GM19463 (cell line): ENCODE data around the gene ALS2.

ENCODE experiments used
- ATAC-seq: cut with Tn5 transposase; IDR thresholded peaks from one replicate; pipeline ENCODE4 v1.9.1; 2021; ENCODE audit warnings: mild to moderate bottlenecking, moderate library complexity; ENCODE audit not compliant: unreplicated experiment

Gene ALS2

DNA sequence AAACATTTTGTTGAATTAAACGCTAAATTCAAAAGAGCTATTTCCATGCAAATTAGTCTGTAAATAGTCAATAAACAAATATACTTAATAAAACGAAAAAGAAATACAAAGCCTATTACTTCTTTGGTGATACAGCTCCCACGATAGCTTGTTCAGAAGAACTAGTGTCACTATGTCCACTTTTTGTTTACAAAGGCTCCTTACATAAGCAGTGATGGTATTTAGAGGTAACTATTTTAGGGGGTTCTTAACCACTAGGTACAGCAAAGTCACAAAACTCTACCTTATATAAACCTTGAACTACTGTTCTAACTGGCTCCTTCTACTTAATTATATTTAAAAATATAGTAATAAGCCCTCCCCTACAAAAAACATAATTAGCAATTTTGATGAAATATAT is 21.9 kb downstream of the ALS2 start:
- no peak for ATAC-seq

GRCh38 chr2:201758234-201758633 is 22.5 kb downstream of the ALS2 start:
- no peak for ATAC-seq

DNA sequence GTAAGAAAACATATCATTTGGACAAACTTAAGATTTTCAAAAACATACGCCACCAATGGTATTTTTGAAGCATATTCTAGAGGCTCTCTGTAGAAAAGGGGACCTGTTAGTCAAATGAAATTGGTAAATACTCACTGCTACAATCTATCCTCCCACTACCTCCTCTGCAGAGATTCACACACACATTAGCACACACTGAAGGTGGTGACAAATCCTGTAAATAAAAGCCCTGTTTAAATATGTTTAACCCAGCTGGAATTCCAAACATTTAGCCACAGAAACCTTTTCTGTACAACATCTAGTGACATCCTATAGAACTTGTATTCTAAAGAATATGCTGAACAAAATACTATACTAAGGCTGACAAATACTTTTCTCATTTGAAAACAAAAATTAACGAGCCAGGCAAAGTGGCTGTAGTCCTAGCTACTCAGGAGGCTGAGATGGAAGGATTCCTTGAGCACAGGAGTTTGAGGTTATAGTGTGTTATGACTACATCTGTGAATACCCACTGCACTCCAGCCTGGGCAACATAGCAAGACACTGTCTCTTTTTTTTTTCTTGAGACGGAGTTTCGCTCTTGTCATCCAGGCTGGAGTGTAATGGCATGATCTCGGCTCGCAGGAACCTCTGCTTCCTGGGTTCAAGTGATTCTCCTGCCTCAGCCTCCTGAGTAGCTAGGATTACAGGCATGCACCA is 25.9 kb downstream of the ALS2 start:
- no peak for ATAC-seq

- ATAC-seq = no peak
These were observed 29.2 kb downstream of the ALS2 start for GRCh38 chr2:201751566-201751965.

- no peak for ATAC-seq
These were observed 34.2 kb downstream of the ALS2 start for GRCh38 chr2:201746551-201746950.

DNA sequence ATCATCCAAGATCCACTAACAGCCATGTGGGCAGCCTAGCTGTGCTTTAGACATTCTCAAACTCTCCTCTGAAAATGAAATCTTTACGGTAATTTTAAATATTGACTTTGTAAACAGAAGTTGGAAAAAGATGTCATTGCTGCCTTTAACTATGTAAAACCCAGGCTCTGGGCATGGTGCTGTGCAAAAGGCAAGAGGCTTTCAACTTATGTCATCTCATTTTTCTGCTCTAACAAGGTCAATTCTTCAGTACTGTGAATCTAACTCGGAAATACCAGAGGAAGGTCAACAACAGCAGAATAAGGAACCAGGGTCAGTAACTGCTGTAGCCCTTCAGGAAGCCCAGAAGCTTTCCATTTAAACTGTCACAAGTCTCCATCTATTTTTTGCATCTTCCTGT is 45.2 kb downstream of the ALS2 start:
- ATAC-seq = no peak

GRCh38 chr2:201734111-201734510 is 46.6 kb downstream of the ALS2 start:
- no peak for ATAC-seq

GRCh38 chr2:201733544-201733943 is 47.2 kb downstream of the ALS2 start:
- ATAC-seq = no peak

DNA sequence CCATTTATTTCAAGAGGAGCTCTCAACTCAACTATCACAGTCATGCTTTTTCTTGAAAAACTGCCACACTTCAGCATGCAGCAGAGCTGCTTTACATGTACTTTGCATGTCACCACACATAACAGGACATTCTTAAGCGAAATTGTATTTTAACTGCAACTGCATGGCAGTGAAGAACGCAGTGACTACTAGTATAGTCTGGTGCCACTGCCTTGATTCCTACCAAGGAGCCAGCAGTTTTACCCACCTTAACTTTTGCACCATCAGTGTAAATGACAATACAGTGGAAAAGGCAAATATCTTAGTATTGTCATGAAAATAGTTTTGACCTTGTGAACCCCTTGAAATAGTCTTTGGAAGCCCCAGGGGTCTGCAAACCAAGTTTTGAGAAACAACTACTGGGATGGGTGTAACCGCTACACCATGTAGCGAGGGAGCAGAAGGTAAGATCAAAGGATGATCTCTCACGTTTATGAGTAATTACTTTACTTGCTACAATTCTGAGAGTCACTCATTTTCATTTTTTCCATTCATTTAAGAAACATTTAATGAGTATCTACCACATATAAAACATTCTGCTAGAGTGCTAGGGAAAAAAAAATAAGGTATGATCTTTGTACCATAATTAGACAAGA is 50.0 kb downstream of the ALS2 start:
- ATAC-seq = no peak

GRCh38 chr2:201715459-201715858 is 65.3 kb downstream of the ALS2 start:
- no peak for ATAC-seq

GRCh38 chr2:201712726-201713125 is 68.0 kb downstream of the ALS2 start:
- ATAC-seq = no peak

DNA sequence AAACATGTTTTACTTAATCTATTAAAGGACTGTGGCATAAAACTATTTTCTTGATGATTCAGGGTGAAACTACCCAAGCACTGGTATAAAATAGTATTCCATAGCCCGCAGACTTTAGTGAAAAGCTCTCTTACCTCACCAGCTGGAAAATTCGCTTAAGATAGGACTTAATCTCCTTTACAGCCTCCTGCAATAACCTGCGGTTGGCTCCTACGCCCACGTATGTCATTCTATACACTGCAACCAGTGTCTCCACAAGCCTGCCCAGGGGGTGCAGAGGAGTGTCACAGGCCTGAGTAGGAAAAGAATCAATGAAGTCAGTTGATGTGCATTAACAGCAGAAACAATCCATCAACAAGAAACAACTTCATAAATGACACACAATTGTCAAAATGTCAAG is 71.0 kb downstream of the ALS2 start:
- ATAC-seq = no peak

DNA sequence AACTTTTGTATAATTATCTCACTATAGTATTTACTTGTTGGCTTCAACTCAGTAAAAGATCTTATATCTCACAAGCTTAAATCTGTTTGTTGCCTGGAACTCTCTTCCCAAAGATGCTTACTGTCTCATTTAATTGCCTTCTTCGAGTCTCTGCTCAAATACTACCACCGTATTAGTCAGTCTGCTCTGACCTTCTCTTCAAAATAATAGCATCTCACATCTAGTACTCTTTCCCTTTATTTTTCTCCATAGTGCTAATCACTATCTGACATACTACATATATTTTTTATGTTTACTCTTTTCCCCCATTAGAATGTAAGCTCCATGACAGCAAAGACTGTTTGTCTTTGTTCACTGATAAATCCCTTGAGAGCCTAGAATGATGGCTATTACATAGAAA is 71.7 kb downstream of the ALS2 start:
- ATAC-seq = no peak

DNA sequence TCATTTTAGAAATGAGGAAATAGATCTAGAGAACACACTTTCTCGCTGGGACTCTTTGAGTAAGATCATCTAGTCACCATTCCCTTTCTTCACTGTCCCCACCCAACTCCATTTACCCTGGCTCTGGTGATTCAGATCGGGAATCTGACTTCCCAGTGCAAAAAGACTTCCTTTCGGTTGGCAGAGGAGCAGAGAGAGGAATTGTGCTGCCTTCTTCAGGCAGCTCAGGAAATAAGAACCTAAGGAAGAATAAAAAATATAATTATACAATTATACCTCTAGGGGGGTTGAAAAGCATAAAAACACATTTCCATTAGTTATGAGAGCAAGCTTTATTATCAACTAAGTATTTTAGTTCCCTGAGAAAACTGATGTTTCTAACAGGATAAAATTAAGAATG is 73.0 kb downstream of the ALS2 start:
- ATAC-seq = no peak

GRCh38 chr2:201707142-201707541 is 73.6 kb downstream of the ALS2 start:
- ATAC-seq = no peak

- ATAC-seq = no peak
These were observed 76.2 kb downstream of the ALS2 start for GRCh38 chr2:201704536-201704935.

DNA sequence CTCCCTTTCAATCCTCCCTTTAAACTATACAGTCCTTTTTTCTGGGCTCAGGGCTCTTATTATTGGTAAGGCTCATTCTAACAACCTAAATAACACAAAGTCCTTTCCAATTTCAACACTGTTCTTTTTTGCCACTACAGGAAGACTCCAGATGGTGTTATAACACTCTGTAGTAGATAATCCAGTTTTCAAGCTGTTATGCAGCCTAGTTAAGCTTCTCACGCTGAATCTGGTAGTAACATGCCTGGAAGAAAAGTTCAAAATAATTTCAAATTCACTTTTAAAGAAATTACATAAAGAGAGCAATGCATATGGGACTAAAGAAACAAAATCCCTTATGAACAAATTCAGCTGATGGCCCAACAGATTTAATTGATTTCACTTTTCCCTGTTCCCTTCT is 79.1 kb downstream of the ALS2 start:
- ATAC-seq = no peak

DNA sequence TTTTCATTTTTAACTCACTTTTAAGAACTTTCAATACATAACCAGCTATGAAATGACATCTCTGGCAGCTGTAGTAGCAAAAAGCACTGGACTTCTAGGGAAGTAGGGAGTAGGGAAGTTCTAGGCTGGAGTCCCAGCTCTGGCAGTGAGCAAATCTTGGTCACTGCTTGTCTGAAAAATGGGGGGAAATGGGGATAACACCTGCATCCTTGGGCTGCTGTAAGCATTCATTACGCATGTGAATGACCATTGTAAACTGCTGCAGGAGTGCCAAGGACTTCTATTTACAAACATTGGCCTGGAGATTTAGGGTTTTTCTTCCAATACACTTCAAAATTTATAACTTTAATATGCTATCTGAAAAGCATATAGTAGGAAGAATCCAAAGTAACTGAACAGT is 81.3 kb downstream of the ALS2 start:
- ATAC-seq = no peak

GRCh38 chr2:201698588-201699226 is 82.0 kb downstream of the ALS2 start, which contains the start of gene MPP4:
Gene MPP4 (minus strand): TSS chr2:201698644. CDS start chr2:201693954, 4,690 bp downstream.
- ATAC-seq = no peak

GRCh38 chr2:201697899-201698298 is 82.8 kb downstream of the ALS2 start:
- no peak for ATAC-seq

- no peak for ATAC-seq
These were observed 84.5 kb downstream of the ALS2 start for GRCh38 chr2:201696151-201696659.

DNA sequence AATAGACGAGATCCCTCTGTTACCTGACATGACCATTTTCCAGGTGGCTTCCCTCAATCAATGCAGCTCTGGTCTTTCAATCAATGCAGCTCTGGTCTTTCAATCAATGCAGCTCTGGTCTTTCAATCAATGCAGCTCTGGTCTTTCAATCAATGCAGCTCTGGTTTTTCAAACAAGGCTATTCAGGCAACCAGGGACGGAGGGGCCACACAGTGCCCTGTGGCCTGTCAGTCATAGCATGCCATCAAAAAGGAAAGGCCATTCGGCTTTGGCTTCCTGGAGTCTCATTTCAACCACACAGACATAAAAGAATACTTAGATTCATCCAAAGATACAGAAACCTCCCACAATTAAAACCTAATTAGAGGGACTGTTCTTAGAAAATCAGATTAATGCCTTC is 95.6 kb downstream of the ALS2 start:
- no peak for ATAC-seq
